HCT116 (cell line): Measurements from ENCODE around the gene CFAP45. TPM values are rescaled to one million over a fixed set of nuclear protein-coding genes. Genes with fewer than 3 reads are reported as not detected.

ENCODE experiments used
- ATAC-seq: fragments of 200-7000 bp; cut with Tn5 transposase; 2 replicates; pipeline ENCODE4 v1.9.1; 2020; ENCODE audit warnings: mild to moderate bottlenecking, moderate library complexity
- BruUV-seq: library from RNA; stranded (reverse); fragments of 400-500 nt; replicated peaks from 2 replicates; lab custom pipeline; 2021; lab: Mats Ljungman, UMichigan
- CTCF ChIA-PET: fragments of 300-600 bp; sonication (Branson Sonifier 250); formaldehyde crosslinking; loops from one replicate; lab custom pipeline; 2021; ENCODE audit warnings: antibody characterized with exemption; lab: Charles Lee
- POLR2A ChIA-PET: fragments of 300-600, 350-600 bp; sonication (Branson Sonifier 250); formaldehyde crosslinking; loops from one replicate; lab custom pipeline; 2021; ENCODE audit warnings: antibody characterized with exemption; lab: Charles Lee
- RAD21 ChIA-PET, 2 experiments: fragments of 300-600 bp; sonication (Branson Sonifier 250); formaldehyde crosslinking; loops; one replicate each; lab custom pipeline; 2023; ENCODE audit warnings: low total read pairs in 2 of 2; ENCODE audit not compliant: uncharacterized antibody in 2 of 2, unreplicated experiment in 2 of 2, low non-redundant PET in 1 of 2; lab: Charles Lee
- DNase-seq: peaks from one replicate; pipeline ENCODE4 v3.0.0-alpha.2; 2010; ENCODE audit warnings: low read depth, low spot score
- H2AFZ ChIP-seq: fragments of 200-600 bp; shearing (Covaris generic), sonication (generic); 2 replicates; pipeline ENCODE4 v1.6.1; 2017; ENCODE audit warnings: low read depth, mixed run types, mixed read lengths, antibody characterized with exemption, low read length; ENCODE audit not compliant: poor library complexity, severe bottlenecking
- H3K27ac ChIP-seq: 2 replicates; pipeline ENCODE4 v1.5.1; 2012; ENCODE audit warnings: low read depth, low read length
- H3K27me3 ChIP-seq: fragments of 200-600 bp; sonication (generic); 2 replicates; pipeline ENCODE4 v1.6.1; 2016; ENCODE audit warnings: mixed run types, low read length, mixed read lengths; ENCODE audit not compliant: insufficient read depth
- H3K36me3 ChIP-seq, 2 experiments: fragments of 200-500 bp in 1 of 2; fragments of 200-600 bp in 1 of 2; sonication (Bioruptor generic) in 1 of 2; sonication (generic) in 1 of 2; 2 replicates each; pipeline versions ENCODE4 v1.5.1 to v1.6.1; 2014 to 2016; ENCODE audit warnings: low read length in 2 of 2, inconsistent platforms in 1 of 2, mixed read lengths in 1 of 2, mixed run types in 1 of 2; ENCODE audit not compliant: insufficient read depth in 2 of 2, control insufficient read depth in 1 of 2
- H3K4me1 ChIP-seq, 2 experiments: fragments of 200-600 bp in 1 of 2; sonication (generic) in 1 of 2; 2 replicates each; pipeline versions ENCODE4 v1.5.1 to v1.6.1; 2012 to 2017; ENCODE audit warnings: low read length in 2 of 2, inconsistent platforms in 1 of 2, mild to moderate bottlenecking in 1 of 2, mixed read lengths in 1 of 2, mixed run types in 1 of 2, moderate library complexity in 1 of 2; ENCODE audit not compliant: insufficient read depth in 2 of 2, control insufficient read depth in 1 of 2
- H3K4me2 ChIP-seq: fragments of 200-600 bp; sonication (generic); 2 replicates; pipeline ENCODE4 v1.6.1; 2017; ENCODE audit warnings: mixed run types, low read length, mixed read lengths
- H3K4me3 ChIP-seq, 2 experiments: fragments of 200-600 bp in 1 of 2; sonication (generic) in 1 of 2; replicated peaks in 1 of 2; 2 replicates each; pipeline ENCODE4 v1.5.1; 2011 to 2016; ENCODE audit warnings: low read length in 2 of 2, control low read depth in 1 of 2, low read depth in 1 of 2, mild to moderate bottlenecking in 1 of 2, mixed read lengths in 1 of 2, mixed run types in 1 of 2
- H3K79me2 ChIP-seq: fragments of 200-600 bp; sonication (generic); 2 replicates; pipeline ENCODE4 v1.6.1; 2017; ENCODE audit warnings: mild to moderate bottlenecking, mixed run types, low read length, moderate library complexity, mixed read lengths; ENCODE audit not compliant: insufficient read depth
- H3K9ac ChIP-seq: fragments of 200-600 bp; sonication (generic); 2 replicates; pipeline ENCODE4 v1.6.1; 2016; ENCODE audit warnings: low read length, mixed read lengths
- H3K9me2 ChIP-seq: fragments of 200-600 bp; sonication (generic), shearing (Covaris generic); 2 replicates; pipeline ENCODE4 v1.6.1; 2017; ENCODE audit warnings: mixed run types, mild to moderate bottlenecking, moderate library complexity; ENCODE audit not compliant: insufficient read depth
- H3K9me3 ChIP-seq, 2 experiments: fragments of 200-500 bp in 1 of 2; fragments of 200-600 bp in 1 of 2; sonication (Bioruptor generic) in 1 of 2; sonication (generic) in 1 of 2; 2 replicates each; pipeline ENCODE4 v1.6.1; 2014 to 2017; ENCODE audit warnings: low read length in 2 of 2, mixed read lengths in 2 of 2, inconsistent platforms in 1 of 2, low read depth in 1 of 2, mild to moderate bottlenecking in 1 of 2, mixed run types in 1 of 2, moderate library complexity in 1 of 2; ENCODE audit not compliant: control insufficient read depth in 1 of 2, insufficient read depth in 1 of 2
- H4K20me1 ChIP-seq: fragments of 200-600 bp; sonication (generic), shearing (Covaris generic); 2 replicates; pipeline ENCODE4 v1.6.1; 2017; ENCODE audit warnings: mixed run types, mild to moderate bottlenecking, moderate library complexity; ENCODE audit not compliant: insufficient read depth
- CBX3 ChIP-seq: IDR thresholded peaks from 2 replicates; pipeline ENCODE4 v1.6.1; 2012; ENCODE audit warnings: low read depth
- CEBPB ChIP-seq: IDR thresholded peaks from 2 replicates; pipeline ENCODE4 v1.6.1; 2012; ENCODE audit warnings: low read depth
- ELF1 ChIP-seq: IDR thresholded peaks from 2 replicates; pipeline ENCODE4 v1.6.1; 2012; ENCODE audit warnings: low read depth, borderline replicate concordance
- EZH2phosphoT487 ChIP-seq: fragments of 200-600 bp; IDR thresholded peaks from 2 replicates; pipeline ENCODE4 v1.6.1; 2018; ENCODE audit warnings: antibody characterized with exemption, borderline replicate concordance
- FOSL1 ChIP-seq: IDR thresholded peaks from 2 replicates; pipeline ENCODE4 v1.6.1; 2012; ENCODE audit warnings: low read depth
- JUND ChIP-seq: IDR thresholded peaks from 2 replicates; pipeline ENCODE4 v1.6.1; 2012
- POLR2A ChIP-seq: IDR thresholded peaks from 2 replicates; pipeline ENCODE4 v1.7.0; 2011; ENCODE audit warnings: borderline replicate concordance; ENCODE audit not compliant: insufficient read depth, insufficient read length; ENCODE audit errors: extremely low read depth
- RAD21 ChIP-seq: IDR thresholded peaks from 2 replicates; pipeline ENCODE4 v1.6.1; 2012; ENCODE audit warnings: low read depth, mild to moderate bottlenecking
- SP1 ChIP-seq: IDR thresholded peaks from 2 replicates; pipeline ENCODE4 v1.6.1; 2012; ENCODE audit warnings: low read depth
- SRF ChIP-seq: IDR thresholded peaks from 2 replicates; pipeline ENCODE4 v1.6.1; 2012; ENCODE audit warnings: low read depth
- TCF7L2 ChIP-seq: IDR thresholded peaks from 2 replicates; pipeline ENCODE4 v1.7.0; 2011; ENCODE audit warnings: borderline replicate concordance, inconsistent platforms; ENCODE audit not compliant: insufficient read depth, insufficient read length; ENCODE audit errors: extremely low read depth
- YY1 ChIP-seq: IDR thresholded peaks from 2 replicates; pipeline ENCODE4 v1.6.1; 2011; ENCODE audit warnings: low read length, low read depth, moderate library complexity, mild to moderate bottlenecking; ENCODE audit not compliant: insufficient replicate concordance; ENCODE audit errors: extremely low read depth
- ZFX ChIP-seq: fragments of 450-650 bp; IDR thresholded peaks from 2 replicates; pipeline ENCODE4 v1.6.1; 2017
- ZNF274 ChIP-seq: fragments of 200-500 bp; sonication (Bioruptor generic); IDR thresholded peaks from 2 replicates; pipeline ENCODE4 v1.6.1; 2014; ENCODE audit warnings: mild to moderate bottlenecking, low read depth, low read length, inconsistent platforms
- intact Hi-C: fragments of 100-400 bp; cut with micrococcal nuclease; formaldehyde crosslinking; loops from 2 replicates; pipeline ENCODE4 v1.10.0; 2022
- total RNA-seq: library from RNA; stranded (reverse); gene quantifications from one replicate; pipeline ENCODE4 v1.2.1, GENCODE V29; 2021; ENCODE audit not compliant: unreplicated experiment
- TF ChIP-seq, protein P1 (sequence below): IDR thresholded peaks from 2 replicates; pipeline ENCODE4 v1.6.1; 2012; ENCODE audit warnings: low read depth
- TF ChIP-seq, protein P2 (sequence below): IDR thresholded peaks from 2 replicates; pipeline ENCODE4 v1.6.1; 2012

Gene CFAP45
- total RNA-seq, 1 experiment from 2014 or later: 0.59 TPM

DNA sequence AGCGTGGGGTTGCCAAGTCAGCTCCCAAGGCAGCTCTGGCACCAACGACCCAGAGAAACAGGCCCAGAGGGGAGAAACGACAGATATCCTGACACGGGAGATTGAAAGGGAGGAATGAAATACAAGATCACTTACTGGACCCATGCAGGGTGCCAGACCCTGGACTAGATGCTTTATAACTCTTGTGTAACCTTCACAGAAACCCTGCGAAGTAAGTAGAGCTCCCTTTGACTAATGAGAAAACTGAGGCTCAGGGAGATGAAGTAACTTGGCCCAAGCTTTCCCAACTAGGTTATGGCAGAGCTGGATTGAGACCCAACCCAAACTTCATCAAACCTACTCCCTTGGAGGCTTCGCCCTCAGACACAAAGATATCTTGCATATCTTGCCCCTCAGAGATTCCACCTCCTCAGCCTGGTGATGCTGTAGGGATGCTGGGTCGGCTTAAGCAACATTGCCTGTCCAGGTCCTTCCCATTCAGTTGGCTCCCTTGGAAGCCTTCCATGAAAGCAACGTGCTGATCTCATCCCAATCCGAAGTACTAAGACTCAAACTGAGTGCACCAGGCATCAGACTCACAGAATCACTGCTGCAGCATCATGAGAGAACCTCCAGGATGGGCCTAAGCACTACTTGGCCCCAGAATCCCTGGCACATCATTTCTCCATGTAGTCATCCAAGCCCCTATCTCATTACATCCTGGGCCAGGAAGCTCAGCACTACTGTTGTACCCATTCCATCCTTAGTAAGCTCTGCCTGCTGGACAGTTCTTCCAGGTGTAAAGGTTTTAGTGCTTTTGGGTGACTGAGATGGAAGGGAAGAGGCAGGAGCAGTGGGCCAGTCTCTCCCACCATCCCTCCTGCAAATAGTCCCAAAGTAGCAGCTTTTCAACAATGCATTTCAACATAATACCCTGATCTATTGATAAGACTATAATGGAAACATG is 46.5 kb upstream of the CFAP45 start:
- 0 out of 2 replicates have a peak, but pooled peaks have one; percentile 1 for ATAC-seq
- no TSS peak for BruUV-seq

More for the DNA sequence above, 46.5 kb upstream of the CFAP45 start:
- H3K36me3 ChIP-seq: no peaks in the 10 kb centered on the region
- peak overlapping the region; percentile 64 for H3K27ac ChIP-seq
- no peaks in the 10 kb centered on the region for H3K9me2 ChIP-seq
- DNase-seq: no peak
- peak overlapping the region; percentile 91 for H3K4me2 ChIP-seq
- no peaks in the 10 kb centered on the region for H3K27me3 ChIP-seq
- no peaks in the 10 kb centered on the region for H3K9me3 ChIP-seq
- RAD21 ChIA-PET: interaction anchor here (1.8 to 2.0 kb wide), 2 partner anchors 61 kb away, joined by 5 read pairs; no protein-coding TSS in a partner anchor
- CTCF ChIA-PET: interaction anchor here (0.7 to 2.2 kb wide), 8 partner anchors 9 to 815 kb away, joined by 3 to 40 read pairs (median 3); no protein-coding TSS in a partner anchor
- peaks cover 14 to 25% of the 10 kb centered on the region in 2 experiments for H3K4me1 ChIP-seq
- TF ChIP-seq CEBPB (no peak), SP1 (no peak), RAD21 (no peak), EZH2phosphoT487 (no peak), ZNF274 (no peak), POLR2A (no peak), JUND (no peak), FOSL1 (no peak), TCF7L2 (no peak), CBX3 (no peak), ZFX (no peak), ELF1 (no peak), YY1 (no peak), SRF (no peak)
- TF ChIP-seq, protein P1, sequence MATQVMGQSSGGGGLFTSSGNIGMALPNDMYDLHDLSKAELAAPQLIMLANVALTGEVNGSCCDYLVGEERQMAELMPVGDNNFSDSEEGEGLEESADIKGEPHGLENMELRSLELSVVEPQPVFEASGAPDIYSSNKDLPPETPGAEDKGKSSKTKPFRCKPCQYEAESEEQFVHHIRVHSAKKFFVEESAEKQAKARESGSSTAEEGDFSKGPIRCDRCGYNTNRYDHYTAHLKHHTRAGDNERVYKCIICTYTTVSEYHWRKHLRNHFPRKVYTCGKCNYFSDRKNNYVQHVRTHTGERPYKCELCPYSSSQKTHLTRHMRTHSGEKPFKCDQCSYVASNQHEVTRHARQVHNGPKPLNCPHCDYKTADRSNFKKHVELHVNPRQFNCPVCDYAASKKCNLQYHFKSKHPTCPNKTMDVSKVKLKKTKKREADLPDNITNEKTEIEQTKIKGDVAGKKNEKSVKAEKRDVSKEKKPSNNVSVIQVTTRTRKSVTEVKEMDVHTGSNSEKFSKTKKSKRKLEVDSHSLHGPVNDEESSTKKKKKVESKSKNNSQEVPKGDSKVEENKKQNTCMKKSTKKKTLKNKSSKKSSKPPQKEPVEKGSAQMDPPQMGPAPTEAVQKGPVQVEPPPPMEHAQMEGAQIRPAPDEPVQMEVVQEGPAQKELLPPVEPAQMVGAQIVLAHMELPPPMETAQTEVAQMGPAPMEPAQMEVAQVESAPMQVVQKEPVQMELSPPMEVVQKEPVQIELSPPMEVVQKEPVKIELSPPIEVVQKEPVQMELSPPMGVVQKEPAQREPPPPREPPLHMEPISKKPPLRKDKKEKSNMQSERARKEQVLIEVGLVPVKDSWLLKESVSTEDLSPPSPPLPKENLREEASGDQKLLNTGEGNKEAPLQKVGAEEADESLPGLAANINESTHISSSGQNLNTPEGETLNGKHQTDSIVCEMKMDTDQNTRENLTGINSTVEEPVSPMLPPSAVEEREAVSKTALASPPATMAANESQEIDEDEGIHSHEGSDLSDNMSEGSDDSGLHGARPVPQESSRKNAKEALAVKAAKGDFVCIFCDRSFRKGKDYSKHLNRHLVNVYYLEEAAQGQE: no peak
- TF ChIP-seq, protein P2, sequence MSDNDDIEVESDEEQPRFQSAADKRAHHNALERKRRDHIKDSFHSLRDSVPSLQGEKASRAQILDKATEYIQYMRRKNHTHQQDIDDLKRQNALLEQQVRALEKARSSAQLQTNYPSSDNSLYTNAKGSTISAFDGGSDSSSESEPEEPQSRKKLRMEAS: no peak
- H4K20me1 ChIP-seq: no peaks in the 10 kb centered on the region
- H3K9ac ChIP-seq: peak overlapping the region; percentile 60
- POLR2A ChIA-PET: no interaction called here
- no peaks in the 10 kb centered on the region for H3K79me2 ChIP-seq
- peak overlapping the region; percentile 54 to 63 for H3K4me3 ChIP-seq
- no peak overlapping the region for H2AFZ ChIP-seq
- intact Hi-C loops: no loop called here
